GM12878 (cell line): ENCODE data around the gene AGTRAP. TPM values are rescaled to one million over a fixed set of nuclear protein-coding genes. Genes with fewer than 3 reads are reported as not detected.
A peak's percentile ranks its signal among the peaks of the same experiment; 100 is the strongest.

Experiments used
- ATAC-seq: fragments of 200-7000 bp; cut with Tn5 transposase; 3 replicates; pipeline ENCODE4 v1.9.1; 2020; ENCODE audit warnings: mild to moderate bottlenecking, moderate library complexity
- BruUV-seq: library from RNA; stranded (reverse); fragments of 400-500 nt; replicated peaks from 2 replicates; lab custom pipeline; 2021; lab: Mats Ljungman, UMichigan
- CTCF ChIA-PET: fragments of 300-600 bp; sonication (Branson Sonifier 250); formaldehyde crosslinking; extraction: SDS; loops from one replicate; lab custom pipeline; 2021; ENCODE audit warnings: inconsistent platforms; lab: Yijun Ruan, JAX
- POLR2A ChIA-PET: fragments of 350-600 bp; formaldehyde crosslinking; extraction: SDS; loops from one replicate; lab custom pipeline; 2021; ENCODE audit warnings: inconsistent platforms; lab: Charles Lee
- RAD21 ChIA-PET: fragments of 300-600 bp; sonication (Branson Sonifier 250); formaldehyde crosslinking; loops from one replicate; lab custom pipeline; 2023; ENCODE audit warnings: antibody characterized with exemption; ENCODE audit not compliant: unreplicated experiment; lab: Charles Lee
- SMC1A ChIA-PET: fragments of 300-600 bp; sonication (Branson Sonifier 250); formaldehyde crosslinking; loops from one replicate; lab custom pipeline; 2023; ENCODE audit not compliant: unreplicated experiment, uncharacterized antibody; lab: Charles Lee
- DNase-seq: peaks from one replicate; pipeline ENCODE4 v3.0.0-alpha.2; 2011; ENCODE audit warnings: low read depth, low spot score
- FAIRE-seq: peaks from 3 replicates; lab custom pipeline; 2011; peaks lifted over from hg19 to GRCh38; lab: Jason Lieb, UNC
- H2AFZ ChIP-seq: 2 replicates; pipeline ENCODE4 v1.6.0; 2011; ENCODE audit warnings: low read depth, low read length, control low read depth; ENCODE audit not compliant: control insufficient read depth
- H3K27ac ChIP-seq: 2 replicates; pipeline ENCODE4 v1.5.1; 2011; ENCODE audit warnings: control low read depth; ENCODE audit not compliant: control insufficient read depth, insufficient read depth
- H3K27me3 ChIP-seq, 2 experiments: replicated peaks in 1 of 2; 2 replicates each; pipeline versions ENCODE4 v1.6.0 to v1.6.1; 2011; ENCODE audit warnings: low read length in 1 of 2; ENCODE audit not compliant: control insufficient read depth in 2 of 2, insufficient read depth in 2 of 2
- H3K36me3 ChIP-seq, 2 experiments: 2 replicates each; pipeline ENCODE4 v1.5.1; 2011; ENCODE audit warnings: low read length in 1 of 2; ENCODE audit not compliant: control insufficient read depth in 2 of 2, insufficient read depth in 2 of 2
- H3K4me1 ChIP-seq: 2 replicates; pipeline ENCODE4 v1.6.1; 2011; ENCODE audit warnings: mild to moderate bottlenecking, low read length, moderate library complexity, mixed read lengths; ENCODE audit not compliant: control insufficient read depth, insufficient read depth
- H3K4me2 ChIP-seq: 2 replicates; pipeline ENCODE4 v1.6.0; 2011; ENCODE audit warnings: control low read depth; ENCODE audit not compliant: control insufficient read depth, insufficient read depth
- H3K4me3 ChIP-seq: fragments of 200-600 bp; sonication (generic); 2 replicates; pipeline ENCODE4 v1.5.1; 2016
- H3K79me2 ChIP-seq: 2 replicates; pipeline ENCODE4 v1.6.0; 2011; ENCODE audit warnings: low read length; ENCODE audit not compliant: control insufficient read depth, insufficient read depth
- H3K9ac ChIP-seq: 2 replicates; pipeline ENCODE4 v1.8.0; 2011; ENCODE audit warnings: low read length, control low read depth, mixed read lengths; ENCODE audit not compliant: control insufficient read depth, insufficient read depth
- H3K9me3 ChIP-seq: replicated peaks from 3 replicates; pipeline ENCODE4 v1.5.1; 2011; ENCODE audit warnings: mild to moderate bottlenecking, low read length; ENCODE audit not compliant: control insufficient read depth, insufficient read depth
- H4K20me1 ChIP-seq: 2 replicates; pipeline ENCODE4 v1.6.0; 2011; ENCODE audit not compliant: control insufficient read depth, insufficient read depth
- SRF ChIP-seq, 2 experiments: IDR thresholded peaks; 2 replicates each; pipeline ENCODE4 v1.6.1; 2011; ENCODE audit warnings: low read depth in 2 of 2, low read length in 2 of 2, mild to moderate bottlenecking in 1 of 2, moderate library complexity in 1 of 2
- WGBS: methylation state at CpG from one replicate; pipeline ENCODE4 v1.1.6; 2016; ENCODE audit warnings: low lambda C conversion rate; ENCODE audit not compliant: insufficient replicate concordance, insufficient coverage; ENCODE audit errors: missing lambda C conversion rate; 5-methylcytosine and 5-hydroxymethylcytosine counted together
- in situ Hi-C: fragments of 300-500 bp; cut with MboI; formaldehyde crosslinking; loops from 9 replicates; pipeline ENCODE4 v1.14.3; 2018; ENCODE audit warnings: mixed read lengths
- intact Hi-C: fragments of 100-400 bp; cut with micrococcal nuclease; formaldehyde crosslinking; loops from one replicate; pipeline ENCODE4 v1.14.2; 2022; ENCODE audit not compliant: unreplicated experiment
- polyA plus RNA-seq, 11 experiments: library from polyadenylated mRNA; depleted of rRNA in 4 of 11; unstranded in 6 of 11; stranded (reverse) in 5 of 11; fragments of >200 nt; fragmentation: Nextera tagmentation in 4 of 11; fragmentation: Illumina TruSeq in 1 of 11; extraction: Ambion mirVana in 4 of 11; extraction: Trizol in 1 of 11; gene quantifications; 1 replicate in 1 of 11; 2 replicates in 10 of 11; pipeline versions ENCODE4 v1.2.1 to v1.2.3, GENCODE V29; 2011 to 2016; ENCODE audit warnings: inconsistent platforms in 2 of 11, missing spikeins in 2 of 11, low read depth in 1 of 11
- total RNA-seq, 4 experiments: library from RNA; depleted of rRNA in 3 of 4; stranded (reverse); fragments of >200 nt in 3 of 4; fragmentation: Illumina TruSeq in 1 of 4; extraction: Trizol in 1 of 4; gene quantifications; 2 replicates each; pipeline versions ENCODE4 v1.2.1 to v1.2.3, GENCODE V29; 2013 to 2021
- TF ChIP-seq, protein P1 (sequence below): fragments of 450-650 bp; conservative IDR thresholded peaks from 2 replicates; pipeline ENCODE4 v1.6.1; 2017; ENCODE audit warnings: mild to moderate bottlenecking, moderate library complexity

AGTRAP gene
- total and polyA plus RNA-seq, 10 of the 15 experiments (the other 5 are each of a cell fraction or from before 2014, with no cell fraction given), result 3.0 to 17.4 (median 10.2) TPM

GRCh38 chr1:11748294-11749202 is 12.6 kb downstream of the AGTRAP start:
- H2AFZ ChIP-seq, result peak overlapping the region; percentile 37; the same call in 1 of the 2 replicates
- POLR2A ChIA-PET, result no interaction called here

More at GRCh38 chr1:11748294-11749202, 12.6 kb downstream of the AGTRAP start:
- Histone ChIP-seq H4K20me1 (no peaks in the 10 kb centered on the region), H3K27me3 (no peaks in the 10 kb centered on the region), H3K36me3 (no peaks in the 10 kb centered on the region), H3K4me1 (0 out of 2 replicates have a peak, but pooled peaks cover 4% of the 10 kb centered on the region), H3K4me2 (no peak overlapping the region), H3K4me3 (no peak overlapping the region), H3K9ac (no peak overlapping the region), H3K9me3 (no peaks in the 10 kb centered on the region), H3K27ac (no peak overlapping the region), H3K79me2 (no peaks in the 10 kb centered on the region)
- ATAC-seq, result peak; percentile 53
- no peak for FAIRE-seq
- SMC1A ChIA-PET, result no interaction called here
- DNase-seq, result no peak
- in situ Hi-C loops (no loop called here), intact Hi-C loops (loop anchor here (1.0 kb wide), 1 partner anchor 98 kb away; no protein-coding TSS in a partner anchor)
- TF ChIP-seq SRF (IDR thresholded peaks at IDR 0.05; ENCODE audit: low read depth in 2 of 2, low read length in 2 of 2), result 0 out of 4 replicates have a peak, but pooled peaks of 1 of the 2 experiments have one; percentile 13
- TF ChIP-seq, protein P1, sequence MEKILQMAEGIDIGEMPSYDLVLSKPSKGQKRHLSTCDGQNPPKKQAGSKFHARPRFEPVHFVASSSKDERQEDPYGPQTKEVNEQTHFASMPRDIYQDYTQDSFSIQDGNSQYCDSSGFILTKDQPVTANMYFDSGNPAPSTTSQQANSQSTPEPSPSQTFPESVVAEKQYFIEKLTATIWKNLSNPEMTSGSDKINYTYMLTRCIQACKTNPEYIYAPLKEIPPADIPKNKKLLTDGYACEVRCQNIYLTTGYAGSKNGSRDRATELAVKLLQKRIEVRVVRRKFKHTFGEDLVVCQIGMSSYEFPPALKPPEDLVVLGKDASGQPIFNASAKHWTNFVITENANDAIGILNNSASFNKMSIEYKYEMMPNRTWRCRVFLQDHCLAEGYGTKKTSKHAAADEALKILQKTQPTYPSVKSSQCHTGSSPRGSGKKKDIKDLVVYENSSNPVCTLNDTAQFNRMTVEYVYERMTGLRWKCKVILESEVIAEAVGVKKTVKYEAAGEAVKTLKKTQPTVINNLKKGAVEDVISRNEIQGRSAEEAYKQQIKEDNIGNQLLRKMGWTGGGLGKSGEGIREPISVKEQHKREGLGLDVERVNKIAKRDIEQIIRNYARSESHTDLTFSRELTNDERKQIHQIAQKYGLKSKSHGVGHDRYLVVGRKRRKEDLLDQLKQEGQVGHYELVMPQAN, result no peak
- 81% methylated on average over 22 of the region's 27 CpGs for WGBS
- BruUV-seq, result no TSS peak
- CTCF ChIA-PET, result interaction anchor here (1.0 to 1.2 kb wide), 5 partner anchors 11 to 107 kb away, joined by 3 to 5 read pairs (median 3); no protein-coding TSS in a partner anchor
- RAD21 ChIA-PET, result interaction anchor here (1.1 kb wide), 1 partner anchor 98 kb away, joined by 3 read pairs; no protein-coding TSS in a partner anchor
